H1 (cell line): ENCODE results near the gene SMC6. TPM values are rescaled to one million over a fixed set of nuclear protein-coding genes. Genes with fewer than 3 reads are reported as not detected.

Experiments used
- CTCF ChIA-PET: fragments of 300-600 bp; sonication (Branson Sonifier 250); formaldehyde crosslinking; loops from one replicate; lab custom pipeline; 2021; ENCODE audit not compliant: partially characterized antibody; lab: Charles Lee
- POLR2A ChIA-PET: fragments of 300-600 bp; sonication (Branson Sonifier 250); formaldehyde crosslinking; loops from one replicate; lab custom pipeline; 2021; ENCODE audit warnings: inconsistent platforms; ENCODE audit not compliant: partially characterized antibody; lab: Charles Lee
- DNase-seq, 2 experiments: peaks; one replicate each; pipeline versions ENCODE4 v3.0.0 to v3.0.0-alpha.2; 2010 to 2022; ENCODE audit warnings: low spot score in 2 of 2, low read depth in 1 of 2, mixed read lengths in 1 of 2
- FAIRE-seq: peaks from 2 replicates; lab custom pipeline; 2011; peaks lifted over from hg19 to GRCh38; lab: Jason Lieb, UNC
- H2AFZ ChIP-seq: 2 replicates; pipeline ENCODE4 v1.8.1; 2012; ENCODE audit warnings: low read length, inconsistent platforms
- H2AK5ac ChIP-seq: 2 replicates; pipeline ENCODE4 v1.6.1; 2013; ENCODE audit warnings: low read depth, low read length
- H2BK120ac ChIP-seq: replicated peaks from 2 replicates; pipeline ENCODE3; 2013; ENCODE audit warnings: low read depth, low read length, inconsistent platforms
- H2BK12ac ChIP-seq: 2 replicates; pipeline ENCODE4 v1.6.1; 2013; ENCODE audit warnings: low read depth, low read length
- H2BK15ac ChIP-seq: 2 replicates; pipeline ENCODE4 v1.6.1; 2013; ENCODE audit warnings: low read length
- H2BK20ac ChIP-seq: 2 replicates; pipeline ENCODE4 v1.6.1; 2013; ENCODE audit warnings: low read length
- H2BK5ac ChIP-seq: 2 replicates; pipeline ENCODE4 v1.6.1; 2013; ENCODE audit warnings: low read depth, low read length
- H3K14ac ChIP-seq: 2 replicates; pipeline ENCODE4 v1.6.1; 2013; ENCODE audit warnings: inconsistent platforms; ENCODE audit not compliant: insufficient read length
- H3K18ac ChIP-seq: 2 replicates; pipeline ENCODE4 v1.6.1; 2013; ENCODE audit warnings: low read length; ENCODE audit errors: extremely low read depth
- H3K23ac ChIP-seq: 2 replicates; pipeline ENCODE4 v1.6.1; 2013; ENCODE audit warnings: inconsistent platforms; ENCODE audit not compliant: insufficient read length
- H3K23me2 ChIP-seq: 2 replicates; pipeline ENCODE4 v1.6.1; 2013; ENCODE audit warnings: low read depth, low read length
- H3K27ac ChIP-seq: 2 replicates; pipeline ENCODE4 v1.6.1; 2011; ENCODE audit warnings: low read depth, low read length, inconsistent platforms
- H3K27me3 ChIP-seq, 4 experiments: replicated peaks in 1 of 4; 1 replicate in 1 of 4; 2 replicates in 3 of 4; pipeline versions ENCODE4 v1.6.1 to v1.8.1; 2011 to 2013; ENCODE audit warnings: low read length in 3 of 4, mild to moderate bottlenecking in 3 of 4, inconsistent platforms in 2 of 4, mixed read lengths in 2 of 4, moderate library complexity in 1 of 4; ENCODE audit not compliant: control insufficient read depth in 3 of 4, insufficient read depth in 3 of 4; ENCODE audit errors: extremely low read depth in 1 of 4
- H3K36me3 ChIP-seq, 4 experiments: 2 replicates each; pipeline versions ENCODE4 v1.6.1 to v1.8.1; 2011 to 2013; ENCODE audit warnings: mild to moderate bottlenecking in 4 of 4, low read length in 3 of 4, moderate library complexity in 2 of 4, control low read depth in 1 of 4, inconsistent platforms in 1 of 4; ENCODE audit not compliant: insufficient read depth in 4 of 4, control insufficient read depth in 2 of 4
- H3K4ac ChIP-seq: replicated peaks from 2 replicates; pipeline ENCODE3; 2013; ENCODE audit warnings: low read length, low read depth, mixed read lengths, inconsistent platforms; ENCODE audit not compliant: insufficient read length
- H3K4me1 ChIP-seq, 4 experiments: replicated peaks in 1 of 4; 1 replicate in 1 of 4; 2 replicates in 3 of 4; pipeline versions ENCODE4 v1.6.1 to v1.8.1; 2011 to 2013; ENCODE audit warnings: low read length in 3 of 4, inconsistent platforms in 2 of 4, mixed read lengths in 1 of 4; ENCODE audit not compliant: insufficient read depth in 4 of 4, control insufficient read depth in 3 of 4
- H3K4me2 ChIP-seq, 2 experiments: 2 replicates each; pipeline versions ENCODE4 v1.6.1 to v1.8.1; 2011 to 2013; ENCODE audit warnings: low read depth in 2 of 2, low read length in 2 of 2, control low read depth in 1 of 2, inconsistent platforms in 1 of 2, mild to moderate bottlenecking in 1 of 2; ENCODE audit not compliant: insufficient read depth in 1 of 2
- H3K4me3 ChIP-seq, 4 experiments: fragments of 200-600, 300-600 bp in 1 of 4; sonication (generic), shearing (Covaris generic), sonication (Bioruptor Twin) in 1 of 4; 2 replicates each; pipeline versions ENCODE4 v1.5.1 to v1.8.1; 2011 to 2016; ENCODE audit warnings: low read length in 4 of 4, low read depth in 3 of 4, control low read depth in 2 of 4, inconsistent platforms in 2 of 4, mild to moderate bottlenecking in 2 of 4, mixed read lengths in 1 of 4, moderate library complexity in 1 of 4; ENCODE audit not compliant: insufficient read depth in 2 of 4; ENCODE audit errors: extremely low read depth in 1 of 4
- H3K56ac ChIP-seq: replicated peaks from 2 replicates; pipeline ENCODE3; 2013; ENCODE audit warnings: low read depth, mild to moderate bottlenecking, mixed read lengths, low read length, inconsistent platforms; ENCODE audit not compliant: insufficient read length
- H3K79me1 ChIP-seq: 2 replicates; pipeline ENCODE4 v1.6.1; 2013; ENCODE audit warnings: low read depth, low read length, control low read depth
- H3K79me2 ChIP-seq, 2 experiments: 2 replicates each; pipeline versions ENCODE4 v1.6.1 to v1.8.1; 2012 to 2013; ENCODE audit warnings: low read length in 2 of 2, mild to moderate bottlenecking in 2 of 2, inconsistent platforms in 1 of 2; ENCODE audit not compliant: insufficient read depth in 2 of 2, control insufficient read depth in 1 of 2
- H3K9ac ChIP-seq, 4 experiments: replicated peaks in 1 of 4; 1 replicate in 1 of 4; 2 replicates in 3 of 4; pipeline versions ENCODE4 v1.6.1 to v1.8.1; 2011 to 2013; ENCODE audit warnings: low read depth in 3 of 4, low read length in 3 of 4, control low read depth in 2 of 4, mild to moderate bottlenecking in 2 of 4, moderate library complexity in 2 of 4, inconsistent platforms in 1 of 4; ENCODE audit errors: extremely low read depth in 1 of 4
- H3K9me3 ChIP-seq, 2 experiments: 2 replicates each; pipeline versions ENCODE4 v1.6.1 to v1.8.1; 2012 to 2013; ENCODE audit warnings: mild to moderate bottlenecking in 2 of 2, moderate library complexity in 2 of 2, control low read depth in 1 of 2, inconsistent platforms in 1 of 2, low read depth in 1 of 2, low read length in 1 of 2, mixed read lengths in 1 of 2; ENCODE audit not compliant: insufficient read depth in 2 of 2
- H4K20me1 ChIP-seq, 2 experiments: replicated peaks in 1 of 2; 2 replicates each; pipeline versions ENCODE3 to v1.8.1; 2011 to 2013; ENCODE audit warnings: inconsistent platforms in 2 of 2, low read length in 2 of 2, mild to moderate bottlenecking in 1 of 2; ENCODE audit not compliant: insufficient read depth in 2 of 2, control insufficient read depth in 1 of 2
- H4K5ac ChIP-seq: 2 replicates; pipeline ENCODE4 v1.6.1; 2013; ENCODE audit warnings: low read length, low read depth, mixed read lengths, inconsistent platforms; ENCODE audit not compliant: insufficient read length
- H4K8ac ChIP-seq: 2 replicates; pipeline ENCODE4 v1.8.0; 2013; ENCODE audit warnings: mild to moderate bottlenecking, moderate library complexity, low read length, inconsistent platforms; ENCODE audit not compliant: insufficient read depth; ENCODE audit errors: extremely low read depth
- H4K91ac ChIP-seq: replicated peaks from 2 replicates; pipeline ENCODE3; 2013; ENCODE audit warnings: low read length, mixed read lengths, inconsistent platforms; ENCODE audit not compliant: insufficient read length
- ASH2L ChIP-seq: fragments of 200-600, 300-600 bp; sonication (generic); IDR thresholded peaks from one replicate; pipeline ENCODE4 v1.7.1; 2017; ENCODE audit warnings: low read length
- ATF2 ChIP-seq: IDR thresholded peaks from 2 replicates; pipeline ENCODE4 v1.6.1; 2012; ENCODE audit warnings: low read length, inconsistent platforms
- E2F6 ChIP-seq: IDR thresholded peaks from 2 replicates; pipeline ENCODE4 v1.6.1; 2012; ENCODE audit warnings: inconsistent platforms
- GTF2F1 ChIP-seq: IDR thresholded peaks from 2 replicates; pipeline ENCODE4 v1.6.1; 2012; ENCODE audit warnings: low read depth, low read length, improper control_type of control experiment, borderline replicate concordance
- KDM4A ChIP-seq: IDR thresholded peaks from one replicate; pipeline ENCODE4 v1.7.1; 2012; ENCODE audit warnings: low read depth, mild to moderate bottlenecking, moderate library complexity, low read length, inconsistent platforms; ENCODE audit not compliant: severe bottlenecking
- KDM5A ChIP-seq: fragments of 200-600 bp; IDR thresholded peaks from 2 replicates; pipeline ENCODE4 v1.7.1; 2012; ENCODE audit warnings: mild to moderate bottlenecking, low read length, inconsistent platforms, mixed read lengths
- RAD21 ChIP-seq, 2 experiments: IDR thresholded peaks in 1 of 2; conservative IDR thresholded peaks in 1 of 2; 2 replicates each; pipeline ENCODE4 v1.6.1; 2011; ENCODE audit warnings: low read depth in 2 of 2, low read length in 2 of 2, improper control_type of control experiment in 1 of 2, inconsistent platforms in 1 of 2, mild to moderate bottlenecking in 1 of 2, moderate library complexity in 1 of 2
- TAF7 ChIP-seq: optimal IDR thresholded peaks from 2 replicates; pipeline ENCODE3; 2011; ENCODE audit warnings: low read depth, mild to moderate bottlenecking, inconsistent platforms, low read length, moderate library complexity, borderline replicate concordance
- TEAD4 ChIP-seq: IDR thresholded peaks from 2 replicates; pipeline ENCODE4 v1.6.1; 2012; ENCODE audit warnings: low read depth, low read length, inconsistent platforms, mixed read lengths
- USF2 ChIP-seq: IDR thresholded peaks from 2 replicates; pipeline ENCODE4 v1.6.1; 2011; ENCODE audit warnings: low read length, improper control_type of control experiment
- WGBS, 2 experiments: shearing (Covaris generic) in 1 of 2; methylation state at CpG; one replicate each; pipeline versions ENCODE4 v1.1.6 to v1.1.7; 2013 to 2015; ENCODE audit warnings: low lambda C conversion rate in 2 of 2, mixed read lengths in 2 of 2, inconsistent platforms in 1 of 2, low coverage in 1 of 2, missing lambda C conversion rate in 1 of 2; ENCODE audit not compliant: insufficient replicate concordance in 2 of 2, insufficient coverage in 1 of 2, insufficient read length in 1 of 2; ENCODE audit errors: extremely low coverage in 1 of 2, missing lambda C conversion rate in 1 of 2; 5-methylcytosine and 5-hydroxymethylcytosine counted together
- polyA plus RNA-seq, 7 experiments: library from polyadenylated mRNA; depleted of rRNA in 3 of 7; stranded (reverse) in 5 of 7; unstranded in 2 of 7; fragments of >200 nt in 5 of 7; fragments of 200-250 nt in 2 of 7; gene quantifications; 1 replicate in 5 of 7; 2 replicates in 1 of 7; 4 replicates in 1 of 7; pipeline versions ENCODE4 v1.2.1 to v1.2.3, GENCODE V29; 2011 to 2013; ENCODE audit warnings: missing spikeins in 2 of 7, mixed read lengths in 2 of 7
- total RNA-seq: library from RNA; stranded (reverse); fragmentation: NEBNext Ultra II Directional; extraction: Animal tissue kit (Norgen Biotek cat#: 25700); gene quantifications from 2 replicates; pipeline ENCODE4 v1.2.1, GENCODE V29; 2021

The SMC6 gene
- total and polyA plus RNA-seq, 2 of the 8 experiments (the other 6 are each of a cell fraction or from before 2014, with no cell fraction given) = 9.7 to 49.5 TPM

GRCh38 chr2:17733599-17733998 is 20.0 kb downstream of the SMC6 start:
- H4K20me1 ChIP-seq = no peaks in the 10 kb centered on the region
- H3K79me2 ChIP-seq = no peaks in the 10 kb centered on the region
- H3K27me3 ChIP-seq = no peaks in the 10 kb centered on the region
- H3K4me3 ChIP-seq = no peak overlapping the region
- CTCF ChIA-PET = interaction anchor here (1.0 to 3.7 kb wide), 6 partner anchors 10 to 97 kb away, joined by 3 to 25 read pairs (median 4); no protein-coding TSS in a partner anchor
- no peak overlapping the region for H4K5ac ChIP-seq
- no peak overlapping the region for H2AFZ ChIP-seq
- no peak overlapping the region for H2AK5ac ChIP-seq
- no peak overlapping the region for H3K14ac ChIP-seq
- no peaks in the 10 kb centered on the region for H3K9me3 ChIP-seq
- no peak overlapping the region for H2BK12ac ChIP-seq
- FAIRE-seq (no peak), DNase-seq (no peak)
- no peak overlapping the region for H2BK15ac ChIP-seq
- H2BK20ac ChIP-seq = no peak overlapping the region
- H3K27ac ChIP-seq = no peak overlapping the region
- H3K9ac ChIP-seq = no peak overlapping the region
- no peak overlapping the region for H3K4me2 ChIP-seq
- H3K79me1 ChIP-seq = peaks cover 2% of the 10 kb centered on the region; the same call in 1 of the 2 replicates
- no peak overlapping the region for H4K91ac ChIP-seq
- H3K56ac ChIP-seq = no peak overlapping the region
- POLR2A ChIA-PET = interaction anchor here (1.1 kb wide), 1 partner anchor 20 kb away, joined by 4 read pairs; the partner anchor contains the start of gene GEN1
- H2BK5ac ChIP-seq = no peak overlapping the region
- WGBS, 2 experiments = 88% methylated on average over 1 of the region's 1 CpG; no CpG with 5 or more reads in 1 of the 2 experiments
- H3K36me3 ChIP-seq = peaks cover 8 to 84% (median 39%) of the 10 kb centered on the region in 4 experiments
- no peaks in the 10 kb centered on the region for H3K23me2 ChIP-seq
- no peak overlapping the region for H2BK120ac ChIP-seq
- no peak overlapping the region for H3K18ac ChIP-seq
- H3K4me1 ChIP-seq = no peaks in the 10 kb centered on the region; a peak in 1 of 7 replicates
- H4K8ac ChIP-seq = no peak overlapping the region
- H3K23ac ChIP-seq = no peak overlapping the region
- no peak overlapping the region for H3K4ac ChIP-seq
- no peak for TF ChIP-seq GTF2F1
- no peak for TF ChIP-seq TEAD4
- no peak for TF ChIP-seq ATF2
- TF ChIP-seq KDM5A = no peak
- TF ChIP-seq ASH2L = no peak
- TF ChIP-seq E2F6 = no peak
- no peak for TF ChIP-seq TAF7
- TF ChIP-seq RAD21 (IDR thresholded peaks at IDR 0.05 in 1 of 2, conservative IDR thresholded peaks at IDR 0.05 in 1 of 2; ENCODE audit: low read depth in 2 of 2, low read length in 2 of 2) = no peak
- TF ChIP-seq KDM4A = no peak
- no peak for TF ChIP-seq USF2
